LoVo (cell line): ENCODE results near the gene MEF2B.
A peak's percentile ranks its signal among the peaks of the same experiment; 100 is the strongest.
"Not testable (repeated sequence)": the region's sequence is repeated elsewhere in the genome, so short reads cannot be mapped to it uniquely, and the experiment has no call there.

Experiments used
- DNase-seq: peaks from one replicate; pipeline ENCODE4 v3.0.0-alpha.2; 2016; ENCODE audit warnings: low spot score

Gene MEF2B

DNA sequence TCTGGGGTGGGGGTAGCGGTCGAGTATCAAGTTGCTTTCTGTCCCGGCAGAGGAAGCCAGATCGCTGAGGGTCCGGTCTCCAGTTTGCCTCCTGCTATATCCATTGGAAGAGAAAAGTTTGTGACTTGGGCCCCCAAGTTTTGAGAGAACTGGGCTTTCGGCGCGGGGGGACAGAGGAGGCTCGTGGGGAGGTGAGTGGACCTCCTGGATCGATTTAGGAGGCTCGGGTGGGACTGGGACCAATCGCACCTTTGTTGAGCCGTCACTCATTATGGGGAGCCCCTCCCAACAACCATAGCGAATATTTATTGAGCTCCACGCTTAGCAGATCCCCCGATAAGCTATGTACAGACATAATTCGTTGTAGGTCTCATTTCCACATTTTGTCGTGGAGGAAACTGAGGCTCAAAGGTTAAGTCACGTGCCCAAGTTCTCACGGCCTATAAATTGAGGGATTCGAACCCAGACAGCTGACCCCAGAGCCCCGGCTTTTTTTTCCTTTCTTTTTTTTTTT, 22.9 kb upstream of the MEF2B start:
- peak; percentile 8 for DNase-seq

DNA sequence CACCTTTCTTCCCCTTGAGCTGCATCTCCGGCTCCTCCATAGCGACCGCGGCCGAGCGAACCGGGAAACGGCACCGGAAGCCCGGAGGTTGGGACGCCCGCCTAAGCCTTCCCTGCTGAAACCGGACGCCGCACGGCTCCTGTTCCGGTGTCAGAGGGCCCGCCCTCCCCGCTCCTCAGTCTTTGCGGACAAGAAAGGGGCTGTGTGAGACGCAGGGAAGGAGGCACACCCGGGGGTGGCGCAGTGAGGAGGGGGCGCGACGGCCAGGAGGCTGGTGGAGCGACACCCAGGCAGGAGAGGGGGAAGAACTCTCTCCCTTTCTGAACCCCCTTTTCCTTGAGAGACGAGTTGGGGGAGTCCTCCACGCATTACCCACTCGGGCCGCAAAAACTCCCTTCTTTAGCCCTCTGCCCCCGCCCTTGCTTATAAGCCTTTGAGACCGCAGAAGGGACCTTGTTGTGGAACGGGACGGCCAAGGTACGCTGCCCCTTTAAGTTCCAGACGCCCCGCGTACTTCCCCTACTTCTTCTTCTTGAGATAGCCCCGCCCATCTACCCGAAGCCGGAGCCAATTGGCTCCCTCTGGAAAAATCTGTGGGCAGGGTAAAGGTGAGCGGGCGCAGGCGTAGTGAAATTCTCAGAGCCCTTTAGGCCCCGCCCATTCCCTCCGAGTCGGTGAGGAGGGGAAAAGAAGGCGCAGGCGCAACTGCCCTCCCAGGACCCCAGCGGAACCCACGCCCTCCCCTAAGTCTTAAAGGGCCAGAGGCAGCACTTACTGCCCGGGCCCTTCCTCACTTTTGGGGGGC, 22.2 kb upstream of the MEF2B start, which contains the start of the genes BORCS8 and RFXANK:
TSS of gene BORCS8 (minus strand) at position 75 of the 805 bp plus-strand sequence. CDS start at position 40, 35 bp downstream.
TSS of gene RFXANK (plus strand) at position 181 of the 805 bp plus-strand sequence. CDS start 1,689 bp downstream, outside the sequence.
- DNase-seq, result peak; percentile 99

DNA sequence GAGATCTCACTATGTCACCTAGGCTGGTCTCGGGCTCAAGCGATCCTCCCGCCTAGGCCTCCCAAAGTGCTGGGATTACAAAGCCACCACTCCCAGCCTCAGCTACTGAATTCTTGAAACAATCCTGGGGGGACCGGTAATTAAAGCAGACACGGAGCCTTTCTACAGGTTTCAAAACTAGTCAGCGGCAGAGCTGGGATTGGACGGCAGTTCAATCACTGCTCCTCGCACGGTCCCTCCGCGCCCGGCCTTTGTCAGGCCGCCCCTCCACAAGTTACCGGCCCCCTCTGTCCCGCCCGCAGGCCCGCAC, 21.7 kb upstream of the MEF2B start:
- no peak for DNase-seq

DNA sequence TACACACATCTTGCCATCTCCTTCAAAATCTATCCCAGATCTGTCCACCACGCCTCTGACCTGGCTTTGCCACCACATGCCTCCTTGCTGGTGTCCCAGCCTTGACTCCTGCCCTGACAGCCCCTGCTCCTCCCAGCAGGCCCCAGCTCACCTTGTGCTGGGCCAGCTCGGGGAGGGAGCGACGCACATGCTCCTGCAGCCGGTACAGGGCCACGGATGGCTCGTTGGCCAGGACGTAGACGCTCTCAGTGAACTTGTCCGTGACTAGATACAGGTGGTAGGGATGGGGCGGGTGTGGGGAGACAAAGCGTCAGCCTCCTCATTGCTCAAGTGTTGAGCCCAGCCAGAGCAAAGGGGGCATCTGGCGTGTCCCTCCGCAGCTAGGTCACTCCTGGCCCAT, 16.7 kb upstream of the MEF2B start:
- DNase-seq, result no peak

DNA sequence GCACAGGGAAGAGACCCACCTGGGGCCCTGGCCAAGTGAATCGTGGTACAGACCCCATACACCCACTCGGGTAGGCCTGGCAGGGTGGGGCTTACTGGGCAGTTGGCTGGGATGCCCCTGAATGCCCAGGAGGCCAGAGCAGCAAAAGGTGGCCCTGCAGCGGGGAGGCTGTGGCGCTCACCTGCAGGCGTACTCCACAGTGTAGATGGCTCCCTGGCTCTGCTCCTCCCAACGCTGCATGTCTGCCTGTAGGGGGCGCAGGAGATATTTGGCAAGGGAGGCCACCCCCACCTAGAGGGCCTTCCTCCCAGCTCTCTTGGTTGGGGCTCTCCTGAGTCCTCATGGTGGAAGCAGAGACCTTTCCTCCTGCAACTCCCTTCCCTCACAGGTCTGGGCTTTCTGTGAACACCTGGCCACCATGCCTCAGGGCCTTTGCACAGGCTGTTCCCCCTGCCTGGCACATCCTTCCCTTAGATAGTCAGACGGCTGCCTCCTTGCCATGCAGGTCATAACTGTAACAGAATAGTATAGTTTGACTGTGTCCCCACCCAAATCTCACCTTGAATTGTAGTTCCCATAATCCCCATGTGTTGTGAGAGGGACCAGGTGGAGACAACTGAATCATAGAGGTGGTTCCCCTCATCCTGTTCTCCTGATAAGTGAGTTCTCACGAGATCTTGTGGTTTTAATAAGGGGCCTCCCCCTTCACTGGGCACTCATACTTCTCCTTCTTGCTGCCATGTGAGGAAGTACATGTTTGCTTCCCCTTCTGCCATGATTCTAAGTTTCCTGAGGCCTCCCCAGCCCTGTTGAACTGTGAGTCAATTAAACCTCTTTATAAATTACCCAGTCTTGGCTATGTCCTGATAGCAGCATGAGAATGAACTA, 16.0 kb upstream of the MEF2B start:
- peak; percentile 20 for DNase-seq

DNA sequence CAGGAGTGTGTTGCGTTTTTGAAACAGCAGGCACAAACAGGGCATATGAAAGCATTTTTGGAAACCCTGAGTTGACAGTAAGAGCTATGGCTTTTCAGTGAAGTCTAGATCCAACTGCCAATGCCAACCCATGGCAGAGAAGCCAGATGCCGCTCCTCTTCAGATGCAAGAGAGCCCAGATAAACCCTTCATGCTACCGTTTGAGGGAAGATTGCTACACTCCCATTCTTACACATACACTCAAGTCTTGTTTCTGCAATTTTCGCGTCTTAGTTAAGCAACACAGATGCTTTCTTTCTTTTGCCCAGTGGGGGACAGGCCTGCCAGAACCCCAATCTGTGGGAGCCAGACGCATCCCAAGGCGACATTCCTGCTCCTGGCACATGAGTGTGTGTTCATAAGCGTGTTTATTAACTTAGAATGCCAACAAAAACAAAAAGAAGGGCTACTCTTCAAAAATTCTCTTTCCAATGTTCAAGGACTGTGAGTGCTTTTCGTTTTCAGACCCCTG, 11.5 kb upstream of the MEF2B start:
- DNase-seq, result no peak

DNA sequence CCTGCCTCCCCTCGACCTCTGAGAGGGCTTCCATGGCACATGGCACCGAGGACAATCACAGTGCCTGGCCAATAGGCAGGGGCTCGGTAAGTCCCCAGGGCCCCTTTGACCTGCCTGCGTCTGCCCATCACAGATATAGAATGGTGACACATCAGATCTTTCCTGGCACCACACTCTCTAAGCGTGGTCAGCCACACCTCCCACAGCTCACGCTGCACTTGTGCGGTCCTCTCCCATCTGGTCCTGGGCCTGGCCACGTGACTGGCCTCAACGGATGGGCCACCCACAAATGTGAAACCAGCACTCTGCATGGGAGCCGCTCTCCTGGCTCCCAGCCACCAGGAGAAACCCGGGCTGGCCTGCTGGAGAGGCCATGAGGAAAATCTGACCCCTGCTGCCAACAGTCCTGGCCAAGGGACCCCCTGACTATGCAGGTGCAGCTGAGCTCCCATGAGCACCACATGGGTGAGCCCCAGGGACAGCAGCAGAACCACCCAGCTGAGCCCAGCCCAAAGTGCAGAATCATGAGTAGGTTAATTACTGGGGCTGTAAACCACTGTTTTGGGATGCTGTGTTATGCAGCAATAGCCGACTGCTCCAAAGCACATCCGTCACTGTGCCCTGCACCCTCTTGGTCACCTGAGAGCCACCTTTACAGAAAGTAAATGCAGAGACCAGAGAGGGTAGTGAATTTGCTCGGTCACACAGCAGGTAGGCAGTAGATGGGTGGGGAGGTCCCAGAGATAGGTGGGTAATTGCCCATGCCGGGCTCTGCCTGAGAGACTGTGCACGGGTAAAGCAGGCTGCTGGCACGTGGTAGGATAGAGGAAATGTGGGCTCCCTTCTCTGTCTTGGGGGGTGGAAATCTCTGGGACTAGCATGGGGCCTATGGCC, 9.7 kb upstream of the MEF2B start:
- DNase-seq, result no peak

DNA sequence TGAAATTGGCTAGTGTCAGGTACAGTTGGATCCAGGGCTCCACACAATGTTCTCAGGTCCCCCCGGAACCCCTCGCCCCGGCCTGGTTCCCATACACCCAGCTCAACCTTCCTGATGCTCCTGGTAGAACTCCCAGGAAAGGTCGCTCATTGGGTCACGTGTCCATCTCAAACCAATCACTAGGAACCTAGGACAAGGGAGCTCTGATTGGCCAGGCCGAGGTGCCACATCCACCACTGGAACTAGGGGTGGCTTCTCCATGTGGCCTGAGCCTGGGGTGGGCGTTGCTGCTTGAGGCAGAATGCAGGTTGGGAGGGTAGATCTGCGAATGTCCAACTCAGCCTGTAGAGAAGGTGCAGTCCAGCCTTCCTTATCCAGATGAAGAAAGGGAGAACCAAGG, 6.9 kb upstream of the MEF2B start:
- no peak for DNase-seq

DNA sequence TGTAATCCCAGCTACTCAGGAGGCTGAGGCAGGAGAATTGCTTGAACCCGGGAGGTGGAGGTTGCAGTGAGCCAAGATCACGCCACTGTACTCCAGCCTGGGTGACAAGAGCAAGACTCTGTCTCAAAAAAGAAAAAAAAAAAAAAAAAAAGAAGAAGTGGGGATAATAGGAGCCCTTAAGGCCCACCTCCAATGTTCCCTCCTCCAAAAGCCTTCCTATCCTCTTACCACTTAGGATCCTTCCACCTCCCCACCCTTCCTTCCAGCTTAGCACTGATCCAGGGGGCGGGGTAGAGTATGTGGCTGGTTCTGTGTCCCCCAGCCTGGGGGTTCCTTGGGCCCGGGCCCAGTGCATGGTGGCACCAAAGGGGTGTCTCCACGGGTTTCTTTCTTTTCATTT, 3.2 kb upstream of the MEF2B start:
- not testable (repeated sequence) for DNase-seq

DNA sequence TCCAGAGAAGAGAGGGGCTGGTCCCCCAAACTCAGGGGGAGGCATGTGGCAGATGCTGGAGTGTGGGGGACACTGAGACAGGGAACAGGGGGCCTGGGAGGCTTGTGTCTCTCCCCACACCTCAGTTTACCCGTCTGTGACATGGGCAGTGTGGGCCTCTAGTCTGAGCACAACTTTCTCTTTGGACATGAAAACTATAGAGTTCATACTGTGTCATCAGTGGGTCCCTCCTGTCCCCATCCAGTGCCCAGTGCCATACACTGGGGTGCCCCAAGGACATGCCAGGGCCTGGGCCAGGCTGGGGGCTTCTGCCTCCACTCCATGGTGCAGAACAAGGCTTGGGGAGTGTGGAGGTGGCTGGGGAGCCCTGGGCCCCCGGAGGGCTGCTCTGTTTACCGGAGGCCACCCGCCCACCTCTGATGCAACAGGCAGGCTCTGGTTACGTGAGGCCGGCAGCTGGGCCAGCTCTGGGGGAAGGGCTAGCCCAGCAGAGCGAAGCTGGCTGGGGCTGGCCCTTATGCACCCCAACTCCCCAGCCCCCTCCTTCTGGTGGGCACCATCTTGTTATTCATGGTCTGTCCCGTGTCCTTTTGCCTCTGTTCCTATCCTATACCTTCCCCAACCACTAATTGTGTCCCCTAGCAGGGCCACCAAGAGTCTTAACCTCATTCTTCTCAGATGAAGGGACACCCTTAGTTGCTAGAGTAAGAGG, 1.9 kb upstream of the MEF2B start:
- DNase-seq, result no peak

DNA sequence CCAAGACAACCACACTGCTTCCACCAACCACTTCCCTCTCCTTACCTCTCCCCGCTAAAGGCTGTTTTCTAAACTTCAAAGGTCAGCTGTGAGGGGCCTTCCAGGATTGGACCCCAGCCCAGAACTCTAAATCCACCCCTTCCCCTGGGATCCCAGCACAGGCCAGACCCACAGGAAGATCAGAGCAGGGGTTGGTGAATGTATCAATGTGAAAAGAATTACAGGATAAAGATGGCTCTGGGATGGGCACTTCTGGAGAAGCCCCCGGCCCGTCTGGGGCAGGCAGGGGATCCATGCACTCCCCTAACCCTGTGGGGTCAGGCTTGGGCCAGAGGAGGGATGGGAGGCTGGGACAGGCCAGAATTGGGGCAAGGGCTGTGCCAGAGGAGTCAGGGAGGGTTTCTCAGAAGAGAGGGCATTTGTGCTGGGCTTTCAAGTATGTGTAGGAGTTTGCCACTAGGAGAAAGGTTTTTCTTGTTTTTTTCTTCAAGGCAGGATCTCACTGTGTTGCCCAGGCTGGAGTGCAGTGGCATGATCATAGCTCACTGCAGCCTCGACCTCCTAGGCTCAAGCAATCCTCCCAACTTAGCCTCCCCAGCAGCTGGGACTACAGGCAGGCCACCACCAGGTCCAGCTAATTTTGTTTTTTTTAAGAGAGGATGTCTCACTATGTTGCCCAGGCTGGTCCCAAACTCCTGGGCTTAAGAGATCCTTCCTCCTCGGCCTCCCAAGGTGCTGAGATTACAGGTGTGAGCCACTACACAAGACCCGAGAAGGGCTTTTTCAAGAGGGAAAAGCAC, 1.0 kb upstream of the MEF2B start:
- DNase-seq, result no peak

DNA sequence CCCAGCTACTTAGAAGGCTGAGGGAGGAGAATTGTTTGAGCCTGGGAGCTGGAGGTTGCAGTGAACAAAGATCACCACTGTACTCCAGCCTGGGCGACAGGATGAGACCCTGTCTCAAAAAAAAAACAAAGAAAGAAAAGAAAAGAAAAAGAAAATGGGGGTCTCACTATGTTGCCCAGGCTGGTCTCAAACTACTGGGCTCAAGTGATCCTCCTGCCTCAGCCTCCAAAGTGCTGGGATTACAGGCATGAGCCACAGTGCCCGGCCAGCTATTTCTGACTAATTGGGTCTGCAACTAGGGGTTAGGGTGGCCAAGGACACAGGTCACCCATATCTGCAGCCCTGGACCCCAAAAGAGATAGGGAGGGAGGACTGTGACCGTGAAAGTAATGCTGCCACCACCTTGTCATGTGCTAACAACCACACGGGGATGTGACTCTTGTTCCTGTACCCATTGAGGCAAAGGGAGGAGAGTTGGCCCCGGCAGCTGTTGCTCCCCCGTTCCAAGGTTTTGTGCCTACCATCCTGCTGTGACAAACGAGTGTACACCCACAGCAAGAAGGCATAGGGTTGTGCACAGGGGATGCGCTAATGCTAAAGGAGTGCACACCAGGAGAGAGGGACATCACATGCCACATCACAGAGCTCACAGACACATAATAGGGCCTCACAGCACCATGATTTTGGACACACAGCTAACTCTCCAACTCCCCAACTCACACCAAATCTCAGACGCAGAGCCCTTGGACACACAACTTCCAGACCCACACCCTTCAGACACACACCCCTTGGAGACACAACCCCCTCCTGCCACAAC, 619 bp downstream of the MEF2B start:
- DNase-seq, result no peak

DNA sequence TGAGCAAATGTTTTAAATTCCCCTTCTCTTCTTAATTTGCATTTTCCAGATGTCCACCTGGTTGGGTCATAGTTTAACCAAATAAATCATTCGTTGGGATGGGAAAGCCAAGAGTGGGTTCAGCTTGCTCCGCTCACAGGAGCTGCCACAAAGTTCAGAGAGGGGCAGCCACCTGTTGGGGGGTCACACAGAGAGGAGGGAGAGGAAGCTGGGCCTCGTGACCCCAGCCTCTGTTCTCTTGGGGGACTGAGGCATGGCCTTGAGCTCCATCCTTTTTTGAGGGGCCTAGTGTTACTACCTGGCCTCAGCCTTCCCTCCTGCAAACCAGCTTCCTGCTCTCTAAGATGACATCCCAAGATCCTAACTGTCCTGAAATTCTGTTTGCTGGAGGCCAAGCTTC, 2.5 kb downstream of the MEF2B start:
- no peak for DNase-seq

DNA sequence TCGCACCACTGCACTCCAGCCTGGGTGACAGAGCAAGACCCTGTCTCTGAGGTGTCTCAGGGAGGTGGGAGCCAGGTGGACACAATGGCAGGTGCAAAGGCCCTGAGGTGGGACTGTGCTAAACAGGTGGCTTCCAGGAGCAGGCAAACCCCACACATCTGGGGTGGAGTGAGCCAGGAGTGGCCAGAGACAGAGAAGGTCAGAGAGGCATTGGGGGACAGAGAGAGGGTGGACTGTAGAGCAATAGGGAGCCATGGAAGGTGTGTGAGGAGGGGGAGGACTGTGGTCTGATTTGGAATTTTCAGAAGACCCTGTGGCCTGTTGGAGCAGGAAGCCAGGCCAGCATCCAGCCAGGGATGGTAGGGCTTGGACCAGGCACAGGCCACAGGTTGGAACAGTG, 4.7 kb downstream of the MEF2B start:
- no peak for DNase-seq

DNA sequence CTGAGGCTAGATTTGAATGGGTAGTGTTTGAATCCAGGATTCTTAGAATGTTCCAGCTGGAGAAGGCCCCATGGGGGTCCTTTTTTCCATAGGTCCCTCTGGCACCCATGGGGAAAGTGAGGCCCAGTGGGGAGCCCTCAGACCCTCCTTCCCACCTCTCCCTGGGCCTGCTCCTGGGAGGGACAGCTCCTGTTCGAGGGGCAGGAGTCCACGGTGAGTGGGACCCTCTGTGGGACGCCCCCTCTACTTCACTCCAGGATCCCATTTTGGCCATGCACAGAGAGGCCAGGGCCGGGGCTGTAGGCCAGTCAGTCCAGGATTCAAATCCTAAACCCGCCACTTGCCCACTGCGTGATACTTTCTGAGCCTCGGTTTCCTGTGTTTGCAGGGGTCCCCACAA, 7.6 kb downstream of the MEF2B start:
- no peak for DNase-seq

DNA sequence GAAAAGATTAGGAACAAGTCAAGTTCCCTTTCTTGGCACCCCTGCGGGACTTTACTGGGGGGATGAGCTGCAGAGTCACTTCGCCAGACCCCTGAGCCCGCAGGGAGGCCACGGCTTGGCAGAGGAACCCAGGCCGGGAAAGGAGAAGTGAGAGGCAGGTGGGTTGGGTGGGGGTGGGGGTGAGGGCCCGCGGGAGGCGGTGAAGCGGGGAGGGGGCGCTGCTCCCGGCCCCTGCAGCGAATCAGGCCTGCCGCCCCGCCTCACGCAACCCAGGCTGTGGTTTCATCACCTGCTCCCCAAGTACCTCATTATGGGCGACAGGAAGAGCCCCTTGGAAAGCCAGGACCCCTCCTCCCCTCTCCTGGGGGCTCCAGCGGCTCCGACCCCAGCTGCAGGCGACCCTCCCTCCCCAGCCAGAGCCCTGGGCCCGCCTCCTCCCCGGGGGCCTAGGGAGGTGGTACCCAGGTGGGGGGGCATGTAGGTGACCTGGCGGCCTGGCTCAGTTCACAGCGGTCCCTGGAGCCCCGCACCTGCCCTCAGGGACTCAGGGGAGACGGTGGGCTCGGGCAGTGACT, 9.5 kb downstream of the MEF2B start:
- DNase-seq, result no peak

DNA sequence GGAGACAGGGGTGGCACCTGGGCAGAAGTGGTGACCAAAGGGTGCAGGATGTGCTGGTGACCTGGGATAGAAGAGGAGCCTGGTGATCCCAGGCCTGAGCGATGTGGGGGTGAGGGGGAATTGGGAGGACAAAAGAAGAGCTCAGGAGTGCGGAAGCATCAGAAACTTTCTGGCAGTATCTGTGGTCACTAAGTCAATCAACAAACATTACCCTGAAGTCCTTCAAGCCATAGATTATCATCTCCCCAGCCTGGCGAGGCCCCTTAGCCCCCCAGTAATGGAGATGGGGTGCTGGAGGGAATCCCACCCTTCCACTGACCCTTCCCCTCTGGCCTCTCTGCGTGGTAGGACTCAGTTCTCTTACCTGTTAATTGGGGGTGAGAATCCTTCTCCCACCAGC, 10.5 kb downstream of the MEF2B start:
- no peak for DNase-seq

DNA sequence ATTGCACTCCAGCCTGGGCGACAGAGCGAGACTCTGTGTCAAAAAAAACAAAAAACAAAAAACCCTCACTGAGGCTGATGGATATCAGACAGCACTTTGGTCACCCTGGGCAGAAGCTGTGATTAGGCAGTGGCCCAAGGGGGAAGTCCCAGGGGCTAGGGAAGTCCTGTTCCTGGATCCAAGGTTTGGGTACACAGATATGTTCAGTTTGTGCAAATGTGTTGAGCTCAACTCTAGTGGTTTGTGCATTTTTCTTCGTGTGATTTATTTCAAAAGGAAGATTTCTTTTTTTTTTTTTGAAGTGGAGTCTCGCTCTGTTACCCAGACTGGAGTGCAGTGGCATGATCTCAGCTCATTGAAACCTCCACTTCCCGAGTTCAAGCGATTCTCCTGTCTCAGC, 12.3 kb downstream of the MEF2B start:
- DNase-seq, result no peak
